ENCODE results near the gene MUSTN1. TPM values are rescaled to one million over a fixed set of nuclear protein-coding genes. Genes with fewer than 3 reads are reported as not detected.

Gene MUSTN1
- polyA plus RNA-seq, 1 experiment = not detected

- Histone ChIP-seq H3K9me3 (ENCODE audit: control insufficient read depth, insufficient read depth, low read length) (no peaks in the 10 kb centered on the region), H3K27me3 (ENCODE audit: control insufficient read depth, insufficient read depth, low read length) (no peaks in the 10 kb centered on the region), H3K4me3 (ENCODE audit: low read depth, low read length) (no peak overlapping the region), H3K27ac (ENCODE audit: low read depth, low read length) (no peak overlapping the region)
- POLR2A ChIA-PET = no interaction called here
- no peak for DNase-seq (ENCODE audit: low read depth, low spot score)
- CTCF ChIA-PET = no interaction called here
- TF ChIP-seq, protein P1, sequence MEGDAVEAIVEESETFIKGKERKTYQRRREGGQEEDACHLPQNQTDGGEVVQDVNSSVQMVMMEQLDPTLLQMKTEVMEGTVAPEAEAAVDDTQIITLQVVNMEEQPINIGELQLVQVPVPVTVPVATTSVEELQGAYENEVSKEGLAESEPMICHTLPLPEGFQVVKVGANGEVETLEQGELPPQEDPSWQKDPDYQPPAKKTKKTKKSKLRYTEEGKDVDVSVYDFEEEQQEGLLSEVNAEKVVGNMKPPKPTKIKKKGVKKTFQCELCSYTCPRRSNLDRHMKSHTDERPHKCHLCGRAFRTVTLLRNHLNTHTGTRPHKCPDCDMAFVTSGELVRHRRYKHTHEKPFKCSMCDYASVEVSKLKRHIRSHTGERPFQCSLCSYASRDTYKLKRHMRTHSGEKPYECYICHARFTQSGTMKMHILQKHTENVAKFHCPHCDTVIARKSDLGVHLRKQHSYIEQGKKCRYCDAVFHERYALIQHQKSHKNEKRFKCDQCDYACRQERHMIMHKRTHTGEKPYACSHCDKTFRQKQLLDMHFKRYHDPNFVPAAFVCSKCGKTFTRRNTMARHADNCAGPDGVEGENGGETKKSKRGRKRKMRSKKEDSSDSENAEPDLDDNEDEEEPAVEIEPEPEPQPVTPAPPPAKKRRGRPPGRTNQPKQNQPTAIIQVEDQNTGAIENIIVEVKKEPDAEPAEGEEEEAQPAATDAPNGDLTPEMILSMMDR (IDR thresholded peaks at IDR 0.05; ENCODE audit: low read depth, low read length) = no peak
These were observed 44.8 kb upstream of the MUSTN1 start for GRCh38 chr3:52879581-52879980.

- ChIA-PET POLR2A (no interaction called here), CTCF (no interaction called here)
- no peaks in the 10 kb centered on the region for H3K27me3 ChIP-seq (ENCODE audit: control insufficient read depth, insufficient read depth, low read length)
- no peak for DNase-seq (ENCODE audit: low read depth, low spot score)
- no peaks in the 10 kb centered on the region for H3K9me3 ChIP-seq (ENCODE audit: control insufficient read depth, insufficient read depth, low read length)
- no peak overlapping the region for H3K27ac ChIP-seq (ENCODE audit: low read depth, low read length)
- H3K4me3 ChIP-seq (ENCODE audit: low read depth, low read length) = no peak overlapping the region
- TF ChIP-seq, protein P1 (IDR thresholded peaks at IDR 0.05; ENCODE audit: low read depth, low read length) = no peak
These were observed 44.3 kb upstream of the MUSTN1 start for GRCh38 chr3:52879090-52879489.

GRCh38 chr3:52877085-52877484 is 42.3 kb upstream of the MUSTN1 start:
- H3K27me3 ChIP-seq (ENCODE audit: control insufficient read depth, insufficient read depth, low read length) = no peaks in the 10 kb centered on the region
- POLR2A ChIA-PET = no interaction called here

GRCh38 chr3:52874864-52875587 is 40.2 kb upstream of the MUSTN1 start:
- DNase-seq (ENCODE audit: low read depth, low spot score) = no peak
- POLR2A ChIA-PET = no interaction called here
- TF ChIP-seq, protein P1 (IDR thresholded peaks at IDR 0.05; ENCODE audit: low read depth, low read length) = no peak
- no peak overlapping the region for H3K27ac ChIP-seq (ENCODE audit: low read depth, low read length)
- H3K9me3 ChIP-seq (ENCODE audit: control insufficient read depth, insufficient read depth, low read length) = no peaks in the 10 kb centered on the region
- H3K27me3 ChIP-seq (ENCODE audit: control insufficient read depth, insufficient read depth, low read length) = no peaks in the 10 kb centered on the region
- no peak overlapping the region for H3K4me3 ChIP-seq (ENCODE audit: low read depth, low read length)
- CTCF ChIA-PET = interaction anchor here (1.3 kb wide), 1 partner anchor 17 kb away, joined by 4 read pairs; no protein-coding TSS in a partner anchor

More at GRCh38 chr3:52877085-52877484, 42.3 kb upstream of the MUSTN1 start:
- no peak for DNase-seq (ENCODE audit: low read depth, low spot score)
- no peak overlapping the region for H3K27ac ChIP-seq (ENCODE audit: low read depth, low read length)
- CTCF ChIA-PET = no interaction called here
- no peaks in the 10 kb centered on the region for H3K9me3 ChIP-seq (ENCODE audit: control insufficient read depth, insufficient read depth, low read length)
- TF ChIP-seq, protein P1 (IDR thresholded peaks at IDR 0.05; ENCODE audit: low read depth, low read length) = no peak
- no peak overlapping the region for H3K4me3 ChIP-seq (ENCODE audit: low read depth, low read length)

DNA sequence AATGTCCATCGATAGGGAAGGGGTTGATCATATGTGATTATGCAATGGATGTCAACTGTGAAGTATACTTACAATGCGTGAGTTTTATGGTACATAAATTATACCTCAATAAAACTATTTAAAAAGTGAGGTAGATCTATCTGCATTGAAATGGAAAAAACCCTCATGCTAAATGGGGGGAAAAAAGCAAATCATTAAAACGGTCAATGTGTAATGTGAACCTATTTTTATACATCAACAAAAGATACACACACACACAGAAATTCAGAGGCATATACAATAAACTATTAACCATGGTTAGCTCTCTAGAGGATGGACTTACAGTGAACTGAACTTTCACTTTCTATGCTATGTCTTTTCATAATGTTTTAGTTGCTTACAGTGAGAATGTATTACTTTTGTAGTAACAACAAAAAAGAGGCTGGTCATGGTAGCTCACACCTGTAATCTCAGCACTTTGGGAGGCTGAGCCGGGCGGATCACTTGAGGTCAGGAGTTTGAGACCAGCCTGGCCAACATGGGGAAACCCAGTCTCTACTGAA is 39.4 kb upstream of the MUSTN1 start:
- no peaks in the 10 kb centered on the region for H3K9me3 ChIP-seq (ENCODE audit: control insufficient read depth, insufficient read depth, low read length)
- no peak overlapping the region for H3K4me3 ChIP-seq (ENCODE audit: low read depth, low read length)
- no peak overlapping the region for H3K27ac ChIP-seq (ENCODE audit: low read depth, low read length)
- TF ChIP-seq, protein P1 (IDR thresholded peaks at IDR 0.05; ENCODE audit: low read depth, low read length) = no peak
- ChIA-PET POLR2A (interaction anchor here (1.3 kb wide), 1 partner anchor 18 kb away, joined by 4 read pairs; no protein-coding TSS in a partner anchor), CTCF (interaction anchor here (0.6 to 1.1 kb wide), 2 partner anchors 62 to 240 kb away, joined by 3 to 4 read pairs; no protein-coding TSS in a partner anchor)
- H3K27me3 ChIP-seq (ENCODE audit: control insufficient read depth, insufficient read depth, low read length) = no peaks in the 10 kb centered on the region
- no peak for DNase-seq (ENCODE audit: low read depth, low spot score)
